ENCODE measurements around the gene FAM117A.
"Not testable (repeated sequence)": the region's sequence is repeated elsewhere in the genome, so short reads cannot be mapped to it uniquely, and the experiment has no call there.

FAM117A gene

DNA sequence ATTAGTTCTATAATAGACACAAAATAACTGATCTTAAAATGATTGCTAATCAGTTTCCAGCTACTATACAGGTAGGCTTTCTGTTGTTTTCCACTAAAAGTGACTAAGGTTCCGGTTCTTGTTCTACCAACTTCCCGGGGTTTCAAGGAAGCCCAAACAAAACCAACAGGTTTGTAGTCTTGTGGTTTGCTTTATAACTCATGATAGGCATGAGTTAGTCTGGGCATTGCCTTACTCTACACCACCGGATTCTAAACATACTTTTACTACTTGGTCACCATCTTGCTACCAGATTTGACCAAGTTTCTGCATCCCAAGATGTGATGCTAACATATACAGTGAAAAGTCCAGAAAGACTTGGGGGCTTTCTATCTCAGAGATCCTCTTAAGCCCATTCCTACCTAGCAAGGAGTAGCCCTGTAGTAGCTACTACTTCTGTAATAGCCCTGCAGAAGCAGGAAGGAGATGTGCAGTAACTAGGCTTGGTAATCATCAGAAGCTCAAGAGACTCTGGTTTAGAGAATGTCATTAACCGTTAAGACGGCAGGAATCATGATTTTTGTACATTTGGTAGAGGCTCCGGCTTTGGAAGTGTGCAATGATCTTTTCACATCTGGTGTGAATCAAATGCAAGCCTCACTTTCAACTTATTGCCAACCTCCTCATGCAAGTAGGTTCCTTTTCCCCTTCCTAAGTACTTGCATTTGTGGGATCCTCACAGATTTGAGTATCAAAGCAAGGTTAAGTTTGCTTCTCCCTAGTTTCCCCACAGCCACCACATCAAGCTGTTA, 1.6 kb downstream of the FAM117A start:
- H3K9me3 ChIP-seq (ENCODE audit: control insufficient read depth, insufficient read depth, low read depth, low read length): no peaks in the 10 kb centered on the region
- peaks cover 20% of the 10 kb centered on the region for H3K4me1 ChIP-seq (ENCODE audit: control insufficient read depth, insufficient read depth, low read length)
- no peak overlapping the region for H3K27ac ChIP-seq (ENCODE audit: low read depth, low read length)
- H3K9ac ChIP-seq (ENCODE audit: low read length): no peak overlapping the region
- H3K4me3 ChIP-seq (ENCODE audit: low read depth, low read length): peak overlapping the region; percentile 99
- no peaks in the 10 kb centered on the region for H3K36me3 ChIP-seq (ENCODE audit: control insufficient read depth, insufficient read depth, low read length)
- peaks cover 16% of the 10 kb centered on the region for H3K27me3 ChIP-seq (ENCODE audit: control insufficient read depth, insufficient read depth, low read length)

DNA sequence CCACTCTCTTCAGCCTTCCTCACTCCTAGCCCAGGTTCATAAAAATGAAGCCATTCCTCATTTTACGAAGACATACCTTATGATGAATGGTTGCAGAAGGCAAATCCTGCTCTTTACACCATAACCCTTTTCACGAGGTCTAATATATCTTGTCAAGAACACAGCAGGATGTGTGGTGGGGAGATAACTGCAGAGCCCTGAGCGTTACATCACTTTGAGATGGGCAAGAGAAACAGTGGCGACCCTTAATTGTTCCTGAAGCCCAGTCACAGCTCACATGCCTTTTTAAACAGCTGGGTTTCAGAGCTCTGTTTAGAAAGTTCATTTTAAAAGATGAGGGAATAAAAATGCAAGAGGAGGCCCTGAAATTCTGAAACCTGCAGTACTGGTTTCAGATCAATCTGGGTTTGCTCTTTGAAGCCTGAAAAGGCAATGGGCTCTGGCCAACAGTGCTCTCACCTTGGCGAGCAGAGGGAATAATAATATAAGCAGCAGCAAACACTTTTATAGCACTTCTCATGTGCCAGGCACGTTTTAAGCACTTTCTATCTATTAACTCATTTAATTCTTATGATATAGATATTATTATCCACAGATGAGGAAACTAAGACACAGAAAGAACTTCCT, 2.9 kb downstream of the FAM117A start:
- H3K27ac ChIP-seq (ENCODE audit: low read depth, low read length): no peak overlapping the region
- H3K4me1 ChIP-seq (ENCODE audit: control insufficient read depth, insufficient read depth, low read length): peaks cover 24% of the 10 kb centered on the region
- no peaks in the 10 kb centered on the region for H3K36me3 ChIP-seq (ENCODE audit: control insufficient read depth, insufficient read depth, low read length)
- no peaks in the 10 kb centered on the region for H3K9me3 ChIP-seq (ENCODE audit: control insufficient read depth, insufficient read depth, low read depth, low read length)
- no peak overlapping the region for H3K9ac ChIP-seq (ENCODE audit: low read length)
- H3K27me3 ChIP-seq (ENCODE audit: control insufficient read depth, insufficient read depth, low read length): 0 out of 2 replicates have a peak, but pooled peaks cover 3% of the 10 kb centered on the region
- no peak overlapping the region for H3K4me3 ChIP-seq (ENCODE audit: low read depth, low read length)

DNA sequence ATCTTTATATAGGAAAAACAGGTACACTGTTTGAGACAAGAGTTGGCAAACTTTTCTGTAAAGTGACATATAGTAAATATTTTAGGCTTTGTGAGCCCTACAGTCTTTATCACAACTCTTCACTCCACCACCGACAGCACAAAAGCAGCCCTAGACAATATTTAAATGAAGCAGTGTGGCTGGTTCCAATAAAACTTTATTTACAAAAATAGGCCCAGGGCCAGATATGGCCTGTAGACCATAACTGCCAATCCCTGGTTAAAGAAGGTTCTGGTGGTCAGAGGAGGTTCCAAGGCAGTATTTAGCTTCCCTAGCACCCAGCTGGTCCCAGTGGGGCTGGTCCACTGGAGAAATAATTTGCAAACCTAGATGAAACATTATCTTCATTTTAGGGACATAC, 3.6 kb downstream of the FAM117A start:
- Histone ChIP-seq H3K27me3 (ENCODE audit: control insufficient read depth, insufficient read depth, low read length) (no peaks in the 10 kb centered on the region), H3K4me3 (ENCODE audit: low read depth, low read length) (no peak overlapping the region), H3K4me1 (ENCODE audit: control insufficient read depth, insufficient read depth, low read length) (peaks cover 24% of the 10 kb centered on the region), H3K36me3 (ENCODE audit: control insufficient read depth, insufficient read depth, low read length) (no peaks in the 10 kb centered on the region), H3K9me3 (ENCODE audit: control insufficient read depth, insufficient read depth, low read depth, low read length) (no peaks in the 10 kb centered on the region), H3K27ac (ENCODE audit: low read depth, low read length) (no peak overlapping the region), H3K9ac (ENCODE audit: low read length) (no peak overlapping the region)

DNA sequence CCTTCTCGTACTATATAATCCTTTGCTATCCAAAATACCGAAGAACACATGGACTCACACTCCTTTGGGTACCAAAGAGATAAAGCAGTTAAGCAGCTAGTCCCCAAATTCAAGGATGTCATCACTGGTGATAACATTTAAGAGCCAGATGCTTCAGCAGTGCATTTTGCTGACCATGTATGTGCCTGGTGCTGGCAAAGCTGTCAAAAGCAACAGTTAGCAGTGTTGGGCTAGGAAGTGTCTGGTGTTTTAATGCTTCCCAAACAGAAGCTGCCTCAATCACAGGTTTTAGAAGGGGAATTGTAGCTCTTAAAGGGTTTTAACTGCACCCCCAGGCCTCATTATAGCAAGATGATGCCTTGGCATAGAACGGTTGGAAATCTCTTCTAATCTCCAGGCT, 4.7 kb downstream of the FAM117A start:
- H3K4me3 ChIP-seq (ENCODE audit: low read depth, low read length): no peak overlapping the region
- H3K9me3 ChIP-seq (ENCODE audit: control insufficient read depth, insufficient read depth, low read depth, low read length): no peaks in the 10 kb centered on the region
- no peaks in the 10 kb centered on the region for H3K27me3 ChIP-seq (ENCODE audit: control insufficient read depth, insufficient read depth, low read length)
- H3K27ac ChIP-seq (ENCODE audit: low read depth, low read length): no peak overlapping the region
- H3K36me3 ChIP-seq (ENCODE audit: control insufficient read depth, insufficient read depth, low read length): no peaks in the 10 kb centered on the region
- H3K9ac ChIP-seq (ENCODE audit: low read length): no peak overlapping the region
- H3K4me1 ChIP-seq (ENCODE audit: control insufficient read depth, insufficient read depth, low read length): peaks cover 19% of the 10 kb centered on the region

DNA sequence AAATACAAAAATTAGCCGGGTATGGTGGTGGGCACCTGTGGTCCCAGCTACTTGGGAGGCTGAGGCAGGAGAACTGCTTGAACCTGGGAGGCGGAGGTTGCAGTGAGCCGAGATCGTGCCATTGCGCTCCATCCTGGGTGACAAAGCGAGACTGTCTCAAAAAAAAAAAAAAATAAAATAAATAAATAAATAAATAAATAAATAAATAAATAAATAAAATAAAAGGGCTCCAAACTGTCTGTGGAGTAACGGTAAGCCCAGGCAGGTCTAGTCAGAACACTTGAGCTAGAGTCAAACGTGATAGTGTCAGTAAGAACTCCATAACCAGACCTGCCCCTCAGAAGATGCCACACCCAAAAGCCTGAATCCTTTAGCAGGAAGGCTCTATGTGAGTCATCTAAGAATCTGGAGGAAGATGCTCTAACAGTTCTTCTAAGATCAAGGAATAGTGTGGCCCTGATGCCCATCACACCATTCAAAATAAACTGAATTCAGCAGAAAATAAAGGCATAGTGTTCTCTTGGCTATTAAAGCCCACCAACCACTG, 5.4 kb downstream of the FAM117A start:
- not testable (repeated sequence) for H3K27ac ChIP-seq (ENCODE audit: low read depth, low read length); H3K4me3 ChIP-seq (ENCODE audit: low read depth, low read length); H3K9ac ChIP-seq (ENCODE audit: low read length); H3K9me3 ChIP-seq (ENCODE audit: control insufficient read depth, insufficient read depth, low read depth, low read length); H3K27me3 ChIP-seq (ENCODE audit: control insufficient read depth, insufficient read depth, low read length); H3K36me3 ChIP-seq (ENCODE audit: control insufficient read depth, insufficient read depth, low read length)
- H3K4me1 ChIP-seq (ENCODE audit: control insufficient read depth, insufficient read depth, low read length): peaks cover 19% of the 10 kb centered on the region

DNA sequence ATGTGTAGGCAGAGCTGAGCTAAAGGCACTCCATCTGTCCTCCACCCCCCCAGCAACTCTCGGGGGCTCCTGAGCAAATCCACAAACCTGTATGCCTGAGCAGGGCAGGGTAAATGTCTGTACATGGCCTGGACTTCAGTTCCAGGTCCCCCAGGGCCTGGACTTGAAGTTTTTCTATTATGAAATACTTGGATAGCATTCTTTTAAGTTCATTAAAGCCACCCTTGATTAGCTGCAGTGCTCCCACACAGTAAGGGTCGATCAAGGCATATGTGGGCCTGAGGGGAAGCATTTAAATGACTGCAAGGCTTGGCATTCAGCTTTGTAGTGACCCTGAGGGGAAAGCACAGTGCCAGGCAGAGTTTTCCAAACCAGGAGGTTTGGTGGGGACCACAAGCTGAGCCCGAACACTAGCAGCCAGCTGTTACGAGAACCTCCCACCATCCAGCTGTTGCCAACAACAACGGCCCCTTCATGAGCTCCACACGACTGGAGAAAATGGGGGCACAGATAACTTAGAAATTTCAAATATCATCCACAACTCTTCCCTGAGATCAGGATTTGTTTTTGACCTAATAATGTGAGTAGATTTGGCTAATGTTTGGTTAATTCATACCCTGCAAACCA, 6.7 kb downstream of the FAM117A start:
- no peak overlapping the region for H3K4me3 ChIP-seq (ENCODE audit: low read depth, low read length)
- no peaks in the 10 kb centered on the region for H3K36me3 ChIP-seq (ENCODE audit: control insufficient read depth, insufficient read depth, low read length)
- no peak overlapping the region for H3K9ac ChIP-seq (ENCODE audit: low read length)
- no peak overlapping the region for H3K27ac ChIP-seq (ENCODE audit: low read depth, low read length)
- no peaks in the 10 kb centered on the region for H3K27me3 ChIP-seq (ENCODE audit: control insufficient read depth, insufficient read depth, low read length)
- peaks cover 15% of the 10 kb centered on the region for H3K4me1 ChIP-seq (ENCODE audit: control insufficient read depth, insufficient read depth, low read length)
- no peaks in the 10 kb centered on the region for H3K9me3 ChIP-seq (ENCODE audit: control insufficient read depth, insufficient read depth, low read depth, low read length)

DNA sequence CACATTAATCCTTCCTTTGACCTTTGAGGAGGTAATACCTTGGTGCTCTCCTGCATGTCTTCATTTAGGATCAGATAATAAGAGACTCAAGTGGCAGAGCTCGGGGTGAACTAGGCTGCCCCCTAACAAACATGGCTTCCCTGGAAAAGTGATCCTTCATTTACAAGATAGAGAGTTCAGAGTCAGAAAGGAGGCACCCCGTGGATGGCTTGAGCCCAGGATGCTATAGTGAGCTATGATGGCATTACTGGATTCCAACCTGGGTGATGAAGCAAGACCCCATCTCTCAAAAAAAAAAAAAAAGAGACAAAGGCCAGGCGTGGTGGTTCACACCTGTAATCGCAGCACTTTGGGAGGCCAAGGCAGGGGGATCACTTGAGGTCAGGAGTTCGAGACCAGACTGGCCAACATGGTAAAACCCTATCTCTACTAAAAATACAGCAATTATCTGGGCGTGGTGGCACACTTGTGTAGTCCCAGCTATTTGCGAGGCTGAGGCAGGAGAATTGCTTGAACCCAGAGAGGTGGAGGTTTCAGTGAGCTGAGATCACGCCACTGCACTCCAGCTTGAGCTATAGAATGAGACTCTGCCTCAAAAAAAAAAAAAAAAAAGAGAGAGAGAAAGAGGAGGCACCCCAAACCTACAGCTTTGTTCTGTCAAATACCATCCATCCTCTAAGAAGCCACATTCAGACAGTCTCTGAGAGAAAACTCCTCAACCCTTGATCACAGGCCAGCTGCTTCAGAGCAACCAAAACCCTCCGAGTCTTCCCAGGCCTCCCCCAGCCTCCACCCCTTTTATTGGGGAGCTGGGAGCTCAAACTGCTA, 7.4 kb downstream of the FAM117A start:
- Histone ChIP-seq H3K4me3 (ENCODE audit: low read depth, low read length) (no peak overlapping the region), H3K36me3 (ENCODE audit: control insufficient read depth, insufficient read depth, low read length) (no peaks in the 10 kb centered on the region), H3K9me3 (ENCODE audit: control insufficient read depth, insufficient read depth, low read depth, low read length) (no peaks in the 10 kb centered on the region), H3K27ac (ENCODE audit: low read depth, low read length) (no peak overlapping the region), H3K9ac (ENCODE audit: low read length) (no peak overlapping the region), H3K4me1 (ENCODE audit: control insufficient read depth, insufficient read depth, low read length) (peaks cover 17% of the 10 kb centered on the region), H3K27me3 (ENCODE audit: control insufficient read depth, insufficient read depth, low read length) (no peaks in the 10 kb centered on the region)

DNA sequence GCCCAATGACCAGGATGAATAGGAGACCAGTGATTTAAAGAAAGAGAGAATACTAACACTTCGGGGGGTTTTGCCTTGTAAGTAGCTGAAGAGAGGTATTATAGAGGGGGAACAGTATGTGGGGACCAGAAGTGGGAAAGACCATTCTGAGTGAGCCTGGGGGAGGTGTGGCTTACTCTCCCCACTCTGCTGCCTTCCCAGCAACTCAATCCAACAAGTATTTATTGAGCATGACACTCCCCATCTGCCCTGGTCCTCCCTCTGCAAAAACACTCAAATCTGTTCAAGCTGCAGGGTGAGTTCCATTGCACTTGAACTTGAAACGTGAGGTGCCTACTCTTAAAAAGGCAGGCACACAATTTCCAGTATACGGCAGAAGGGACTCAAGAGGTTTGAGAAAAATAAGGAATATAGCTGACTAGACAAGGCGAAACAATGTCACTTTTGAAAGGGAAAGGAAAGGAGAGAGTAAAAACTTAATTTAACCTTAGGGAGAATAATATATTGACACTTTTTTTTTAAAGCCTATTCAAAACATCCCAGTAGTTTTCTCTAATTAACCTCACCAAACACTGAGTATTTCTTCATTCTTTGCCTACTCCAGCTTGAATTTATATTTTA, 8.2 kb downstream of the FAM117A start:
- peaks cover 17% of the 10 kb centered on the region for H3K4me1 ChIP-seq (ENCODE audit: control insufficient read depth, insufficient read depth, low read length)
- no peak overlapping the region for H3K27ac ChIP-seq (ENCODE audit: low read depth, low read length)
- no peak overlapping the region for H3K9ac ChIP-seq (ENCODE audit: low read length)
- no peaks in the 10 kb centered on the region for H3K27me3 ChIP-seq (ENCODE audit: control insufficient read depth, insufficient read depth, low read length)
- H3K36me3 ChIP-seq (ENCODE audit: control insufficient read depth, insufficient read depth, low read length): no peaks in the 10 kb centered on the region
- H3K9me3 ChIP-seq (ENCODE audit: control insufficient read depth, insufficient read depth, low read depth, low read length): no peaks in the 10 kb centered on the region
- no peak overlapping the region for H3K4me3 ChIP-seq (ENCODE audit: low read depth, low read length)

DNA sequence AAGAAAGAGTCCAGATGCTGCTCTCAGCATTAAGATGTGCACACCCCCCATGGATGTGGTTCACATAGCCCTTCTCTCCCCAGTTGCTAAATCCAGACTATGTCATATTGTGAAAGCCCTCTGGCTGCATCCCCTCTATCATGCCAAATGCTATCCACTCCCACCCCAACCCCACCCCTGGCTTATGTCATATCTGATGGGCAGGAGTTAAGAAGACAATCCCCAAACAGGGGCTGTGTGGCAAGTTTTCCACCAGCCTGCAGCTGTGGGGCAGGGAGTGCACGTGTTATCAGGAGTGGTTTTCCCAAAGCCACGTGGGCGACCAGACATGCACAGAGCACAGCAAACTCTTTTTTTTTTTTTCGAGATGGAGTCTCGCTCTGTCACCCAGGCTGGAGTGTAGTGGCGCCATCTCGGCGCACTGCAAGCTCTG, 10.0 kb downstream of the FAM117A start:
- no peak overlapping the region for H3K9ac ChIP-seq (ENCODE audit: low read length)
- H3K9me3 ChIP-seq (ENCODE audit: control insufficient read depth, insufficient read depth, low read depth, low read length): no peaks in the 10 kb centered on the region
- no peak overlapping the region for H3K27ac ChIP-seq (ENCODE audit: low read depth, low read length)
- no peaks in the 10 kb centered on the region for H3K27me3 ChIP-seq (ENCODE audit: control insufficient read depth, insufficient read depth, low read length)
- no peaks in the 10 kb centered on the region for H3K36me3 ChIP-seq (ENCODE audit: control insufficient read depth, insufficient read depth, low read length)
- peaks cover 10% of the 10 kb centered on the region; the same call in 1 of the 2 replicates for H3K4me1 ChIP-seq (ENCODE audit: control insufficient read depth, insufficient read depth, low read length)
- no peak overlapping the region for H3K4me3 ChIP-seq (ENCODE audit: low read depth, low read length)

DNA sequence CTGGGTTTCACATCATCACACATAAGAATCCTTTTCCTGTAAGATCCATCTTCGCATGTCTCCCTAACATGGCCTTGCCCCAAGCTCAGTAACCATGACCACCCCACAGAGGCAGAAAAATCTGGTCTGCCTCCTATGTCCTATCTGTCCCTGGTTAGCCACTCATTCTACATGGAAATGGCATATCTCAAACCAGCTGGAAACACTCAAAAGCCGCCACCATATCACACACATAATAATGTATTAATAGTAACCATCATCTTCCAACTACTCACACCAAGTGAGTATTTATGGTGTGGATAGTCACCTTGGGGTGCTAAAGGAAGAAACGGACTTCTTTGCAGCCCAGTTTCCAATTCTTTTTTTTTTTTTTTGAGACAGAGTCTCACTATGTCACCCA, 11.4 kb downstream of the FAM117A start:
- no peak overlapping the region for H3K27ac ChIP-seq (ENCODE audit: low read depth, low read length)
- H3K27me3 ChIP-seq (ENCODE audit: control insufficient read depth, insufficient read depth, low read length): no peaks in the 10 kb centered on the region
- peaks cover 10% of the 10 kb centered on the region; the same call in 1 of the 2 replicates for H3K4me1 ChIP-seq (ENCODE audit: control insufficient read depth, insufficient read depth, low read length)
- no peaks in the 10 kb centered on the region for H3K9me3 ChIP-seq (ENCODE audit: control insufficient read depth, insufficient read depth, low read depth, low read length)
- no peaks in the 10 kb centered on the region for H3K36me3 ChIP-seq (ENCODE audit: control insufficient read depth, insufficient read depth, low read length)
- H3K9ac ChIP-seq (ENCODE audit: low read length): no peak overlapping the region
- H3K4me3 ChIP-seq (ENCODE audit: low read depth, low read length): no peak overlapping the region
